Head of caudate nucleus (tissue), 42 donors: Measurements from ENCODE around the gene ZBTB44.

Experiments
- DNase-seq, 42 donors: peaks; one replicate each; pipeline versions ENCODE4 v3.0.0 to v3.0.0-alpha.2; 2020 to 2021; ENCODE audit warnings: mixed read lengths in 7 of 42
- intact Hi-C: fragments of 100-400 bp; cut with DNase I; formaldehyde crosslinking; loops from one replicate; pipeline ENCODE4 v1.15.0; 2022

ZBTB44 gene

DNA sequence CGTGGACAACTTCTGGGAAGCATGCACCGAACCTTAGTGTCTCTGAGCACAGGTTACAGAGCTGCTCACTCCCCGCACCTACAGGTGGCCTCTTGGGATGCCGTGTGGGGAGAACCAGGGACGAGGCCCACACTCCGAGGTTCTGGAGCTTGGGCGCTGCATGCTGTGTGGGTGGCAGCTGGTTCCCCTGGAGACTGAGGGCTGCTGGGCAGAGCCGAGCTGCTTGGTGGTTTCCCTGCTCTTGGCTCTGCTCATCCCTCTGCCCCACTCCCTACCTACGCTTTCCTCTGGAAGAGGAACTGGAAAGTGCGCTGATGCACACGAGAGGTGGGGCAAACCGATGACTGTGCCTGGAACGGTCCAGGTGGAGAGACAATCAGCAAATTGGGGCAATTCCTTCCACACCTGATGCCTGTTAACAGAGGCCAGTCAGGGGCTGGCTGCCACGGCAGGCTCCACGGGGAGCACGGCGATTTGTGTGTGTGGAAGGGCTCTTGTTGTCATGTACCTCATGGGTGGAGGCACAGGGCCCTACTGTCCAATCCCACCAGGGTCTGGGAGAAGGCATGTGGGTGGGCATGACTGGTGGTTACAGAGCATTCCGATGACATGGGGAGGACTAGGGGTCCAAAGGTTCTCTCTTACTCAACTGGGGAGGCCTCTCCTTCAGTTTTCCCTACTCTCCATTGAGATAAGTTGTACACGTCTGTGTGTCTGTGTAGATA lies 94.2 kb downstream of the ZBTB44 start:
- peak in 8 of 42 donors; percentile 3 to 35 (median 10) for DNase-seq
- intact Hi-C loops: no loop called here

DNA sequence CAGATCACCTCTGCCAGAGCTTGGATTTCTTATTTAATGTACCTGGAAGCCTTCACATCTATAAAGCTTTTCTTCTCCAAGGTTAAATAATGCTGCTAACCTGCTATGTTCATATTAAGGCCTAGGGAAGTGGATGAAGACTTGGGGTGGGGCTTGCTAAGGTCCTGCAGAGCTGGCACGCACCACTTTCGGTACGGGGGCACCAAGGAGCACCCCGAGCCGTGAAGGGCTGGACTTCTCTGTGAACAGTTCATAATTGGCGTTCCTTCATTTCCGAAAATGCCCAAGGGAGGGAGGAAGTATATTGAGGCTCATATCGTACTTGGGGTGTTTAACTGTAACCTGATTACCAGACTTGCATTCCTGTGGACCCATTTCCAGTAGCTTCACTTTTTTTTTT lies 95.6 kb downstream of the ZBTB44 start:
- intact Hi-C loops: loop anchor here (5.0 kb wide), 1 partner anchor 203 kb away; no protein-coding TSS in a partner anchor
- peak in 4 of 42 donors; percentile 3 to 28 (median 5) for DNase-seq

DNA sequence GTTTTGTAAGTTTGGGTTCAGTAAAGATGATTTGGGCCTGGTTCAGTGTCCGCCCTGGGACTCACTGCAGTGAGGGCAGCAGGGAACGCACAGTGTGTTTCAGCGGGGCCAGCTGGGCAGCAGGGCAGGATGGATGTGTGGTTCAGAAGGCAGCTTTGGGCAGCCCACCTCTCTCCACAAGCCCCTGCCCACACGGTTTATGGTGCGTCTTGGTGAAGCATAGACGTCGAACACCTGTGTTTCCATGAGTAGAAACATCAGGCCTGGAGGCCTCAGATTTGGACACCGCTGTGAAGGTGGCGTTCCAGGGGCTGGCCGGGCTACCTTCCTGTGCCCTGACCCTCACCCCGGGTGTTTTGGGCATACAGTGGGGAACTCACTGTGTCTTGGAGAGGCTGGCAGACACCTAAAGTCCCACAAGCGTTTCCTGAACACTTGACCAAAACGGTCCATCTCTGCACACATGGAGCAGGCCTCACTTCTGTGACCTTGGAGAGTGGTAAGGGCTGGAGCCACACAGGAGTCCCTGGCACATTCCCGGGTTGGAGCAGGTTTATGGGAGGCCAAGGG lies 96.1 kb downstream of the ZBTB44 start:
- intact Hi-C loops: loop anchor here (5.0 kb wide), 1 partner anchor 204 kb away; no protein-coding TSS in a partner anchor
- DNase-seq: peak in 10 of 42 donors; percentile 0 to 37 (median 4)

DNA sequence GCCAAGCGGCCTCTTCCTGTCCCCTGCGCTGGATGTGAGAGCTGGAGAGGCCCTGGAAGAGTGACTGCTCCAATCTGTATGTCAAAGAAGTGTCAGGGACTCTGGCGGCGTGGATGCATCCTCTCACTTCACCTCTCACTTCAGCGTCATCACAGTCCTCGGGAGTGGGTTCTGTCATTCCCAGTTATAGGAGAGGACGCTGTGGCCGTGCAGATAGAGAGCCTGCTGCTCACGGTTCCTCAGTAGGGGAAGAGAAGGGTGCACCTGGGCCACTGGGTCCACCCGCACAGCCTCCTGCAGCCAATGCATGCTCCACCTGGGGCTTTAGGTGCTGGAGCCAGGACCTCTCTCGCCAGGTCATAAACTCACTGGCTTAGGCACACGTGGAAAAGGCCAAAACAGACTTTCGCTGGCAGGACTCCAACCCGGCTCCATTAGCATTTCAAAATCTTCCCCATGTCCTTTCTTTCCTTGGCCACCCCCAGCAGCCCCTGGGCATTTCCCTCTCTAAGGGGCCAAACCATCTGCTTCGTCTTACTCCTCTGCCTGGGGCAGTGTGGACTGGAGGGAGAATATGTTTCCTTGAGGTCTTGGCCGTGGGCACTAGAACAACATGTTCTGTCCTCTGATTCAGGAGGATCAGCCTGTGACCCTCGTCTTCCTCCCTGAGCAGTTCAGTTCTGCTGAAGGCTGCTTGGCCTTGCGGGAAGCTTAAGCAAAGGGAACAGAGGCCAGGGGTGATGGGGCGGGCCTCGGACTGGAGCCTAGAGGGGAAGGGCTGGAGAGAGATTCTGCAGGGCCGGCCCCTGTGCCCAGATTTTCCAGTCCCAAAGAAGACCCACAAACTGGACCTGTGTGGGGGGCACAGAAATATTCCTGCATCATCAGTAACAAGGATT lies 97.3 kb downstream of the ZBTB44 start:
- intact Hi-C loops: loop anchor here (5.0 kb wide), 1 partner anchor 205 kb away; no protein-coding TSS in a partner anchor
- peak in 14 of 42 donors; percentile 1 to 40 (median 12) for DNase-seq

DNA sequence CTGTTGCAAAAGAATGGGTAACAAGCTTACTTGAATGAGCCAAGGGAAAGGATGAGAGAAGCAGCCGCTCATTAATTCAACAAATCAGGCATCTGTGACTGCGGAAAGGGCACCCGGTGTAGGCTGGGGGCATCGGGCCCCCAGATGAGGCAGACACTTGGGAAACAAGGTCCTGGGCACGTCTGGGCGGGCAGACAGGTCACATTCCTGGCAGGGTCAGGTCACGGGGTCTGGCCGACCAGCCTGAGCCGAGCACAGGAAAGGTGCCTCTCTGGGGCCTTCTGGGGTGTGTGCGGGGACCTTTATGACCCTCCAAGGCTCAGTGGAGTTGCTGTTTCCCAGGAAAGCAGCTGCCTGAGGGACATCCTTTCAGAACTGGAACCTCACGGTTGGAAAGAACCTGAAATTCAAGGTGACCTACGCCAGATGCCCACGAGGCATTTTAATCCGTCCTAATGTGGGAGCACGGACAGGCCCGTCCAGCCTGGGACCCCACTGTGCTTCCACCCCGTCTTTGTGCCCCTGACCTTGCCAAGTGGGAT lies 98.1 kb downstream of the ZBTB44 start:
- DNase-seq: peak in 10 of 42 donors; percentile 1 to 21 (median 6)
- intact Hi-C loops: loop anchor here (5.0 kb wide), 1 partner anchor 206 kb away; no protein-coding TSS in a partner anchor

DNA sequence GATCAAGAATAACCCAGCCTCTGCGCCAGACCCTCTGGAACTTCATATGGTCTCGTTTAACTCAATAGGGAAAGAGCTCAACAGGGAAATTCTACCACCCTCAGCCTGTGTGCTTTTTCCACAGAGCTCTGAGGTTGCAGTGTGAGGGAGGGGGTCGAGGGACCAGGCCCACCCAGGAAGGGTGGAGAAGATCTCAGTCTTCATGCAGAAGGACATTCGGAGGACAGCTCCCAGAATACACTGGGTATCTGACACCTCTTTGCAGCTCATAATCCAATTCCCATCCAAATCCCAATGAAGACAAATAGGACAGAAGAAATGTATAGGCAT lies 98.5 kb downstream of the ZBTB44 start:
- intact Hi-C loops: loop anchor here (5.0 kb wide), 1 partner anchor 206 kb away; no protein-coding TSS in a partner anchor
- DNase-seq: peak in 4 of 42 donors; percentile 0 to 24 (median 6)

DNA sequence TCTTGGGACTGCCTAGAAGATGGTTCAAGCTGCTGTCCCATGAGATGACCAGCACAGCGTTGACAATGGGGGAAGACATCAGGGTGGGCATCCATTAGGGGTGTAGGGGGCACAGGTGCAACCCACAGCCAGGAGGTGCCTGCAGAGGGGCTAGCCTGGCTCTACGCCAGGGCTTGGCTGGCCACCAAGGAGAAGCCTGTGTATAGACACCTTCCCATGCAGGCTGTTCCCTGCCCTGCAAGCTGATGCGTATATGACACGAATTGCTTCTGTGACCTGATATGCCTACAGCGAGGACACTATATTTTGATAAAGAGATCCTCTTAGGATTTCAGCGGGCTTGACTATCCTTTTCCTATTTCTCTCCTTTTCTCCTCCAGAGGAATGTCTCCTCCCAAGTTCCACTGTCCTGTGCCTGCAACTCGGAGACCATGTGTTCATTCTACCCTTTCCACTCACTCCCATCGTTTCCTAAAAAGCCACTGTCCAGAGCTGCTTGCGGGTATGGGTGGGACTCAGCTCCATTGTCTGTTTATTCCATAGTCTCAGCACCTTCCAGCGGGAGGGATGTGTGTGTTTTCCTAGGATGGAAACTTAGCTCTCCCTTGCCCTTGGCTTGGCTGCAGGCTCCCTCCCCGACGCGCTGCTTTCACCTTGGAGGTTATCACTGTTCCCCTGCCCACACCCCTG lies 99.0 kb downstream of the ZBTB44 start:
- peak in 15 of 42 donors; percentile 1 to 36 (median 12) for DNase-seq
- intact Hi-C loops: loop anchor here (5.0 kb wide), 1 partner anchor 207 kb away; no protein-coding TSS in a partner anchor

DNA sequence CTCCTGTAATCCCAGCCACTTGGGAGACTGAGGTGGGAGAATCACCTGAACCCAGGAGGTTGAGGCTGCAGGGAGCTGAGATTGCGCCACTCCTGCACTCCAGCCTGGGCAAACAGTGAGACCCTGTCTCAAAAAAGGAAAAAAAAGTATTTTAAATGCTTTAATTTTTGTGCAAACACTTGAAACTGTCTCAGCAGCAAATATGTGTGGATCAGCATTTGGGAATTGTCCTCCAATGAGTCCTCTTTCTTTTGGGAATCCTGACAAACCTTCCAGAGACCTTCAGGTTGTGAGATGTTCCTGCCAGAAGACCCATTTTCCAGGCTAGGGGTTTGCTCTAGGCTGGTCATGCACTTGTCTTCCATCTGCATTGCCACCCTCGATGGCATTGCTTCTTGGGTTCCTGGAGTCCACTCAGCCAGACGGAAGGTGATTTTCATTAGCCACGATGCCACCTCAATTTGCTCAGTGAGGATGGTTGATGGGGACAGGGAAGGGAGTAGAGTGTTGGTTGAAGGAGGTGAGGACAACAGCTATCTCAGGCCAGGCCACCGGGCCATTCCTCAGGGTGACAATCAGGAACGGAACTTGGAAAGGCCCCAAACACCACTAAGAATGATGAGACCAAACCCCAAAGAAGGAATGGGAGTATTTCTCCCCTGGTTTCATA lies 99.7 kb downstream of the ZBTB44 start:
- intact Hi-C loops: loop anchor here (5.0 kb wide), 1 partner anchor 207 kb away; no protein-coding TSS in a partner anchor
- DNase-seq: peak in 13 of 42 donors; percentile 1 to 24 (median 9)

DNA sequence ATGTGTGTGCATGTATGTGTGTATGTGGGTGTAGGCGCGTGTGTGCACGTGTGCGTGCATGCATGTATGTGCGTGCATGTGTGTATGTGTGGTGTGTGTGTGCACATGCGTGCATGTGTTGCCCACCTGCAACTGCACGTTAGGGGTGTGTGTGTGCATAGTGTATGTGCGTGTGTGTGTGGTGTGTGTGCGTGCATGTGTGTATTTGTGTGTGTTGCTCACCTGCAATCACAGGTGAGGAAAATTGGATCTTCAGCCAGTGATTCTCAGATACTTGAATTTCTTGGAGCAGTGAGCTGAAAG lies 100.8 kb downstream of the ZBTB44 start:
- peak in 10 of 42 donors; percentile 2 to 35 (median 4) for DNase-seq
- intact Hi-C loops: no loop called here

DNA sequence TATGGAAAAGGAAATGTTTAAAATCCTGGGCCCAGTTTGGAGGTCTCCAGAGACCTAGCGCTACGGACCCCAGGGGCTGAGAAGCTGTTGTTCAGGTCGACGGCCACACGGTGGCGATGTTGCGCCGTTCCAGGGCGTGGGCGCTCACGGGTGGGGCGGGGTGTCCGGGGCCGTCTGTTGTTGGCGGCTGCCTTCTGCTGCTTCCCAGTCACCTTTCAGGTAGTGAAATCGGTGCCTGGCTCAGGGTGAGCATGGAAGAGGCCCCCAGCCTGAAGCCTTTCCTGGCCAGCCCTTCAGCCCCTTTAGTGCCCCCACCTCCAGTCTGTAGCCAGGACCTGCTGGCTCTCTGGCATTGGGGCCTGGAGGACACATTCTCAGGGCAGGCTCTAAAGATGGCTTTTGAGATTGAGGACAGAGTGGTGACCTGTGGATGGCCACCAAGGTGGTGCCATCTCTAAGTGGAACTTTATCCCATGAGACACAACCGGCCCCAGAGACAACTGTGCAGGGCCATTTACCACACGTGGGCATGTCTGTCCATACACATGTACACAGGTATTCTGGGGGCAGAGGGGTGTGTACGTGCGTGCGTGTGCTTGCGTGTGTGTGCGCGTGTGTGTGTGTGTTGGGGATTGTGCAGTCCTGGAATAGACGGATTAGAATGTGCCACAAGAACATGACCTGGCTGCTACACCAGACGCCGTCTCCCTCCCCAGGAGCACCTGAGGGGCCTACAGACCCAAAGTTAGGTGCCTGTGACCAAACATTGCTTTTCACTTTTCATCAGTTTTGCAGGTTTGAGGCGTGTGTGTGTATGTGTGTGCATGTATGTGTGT lies 101.4 kb downstream of the ZBTB44 start:
- peak; percentile 40 to 90 (median 76) for DNase-seq

DNA sequence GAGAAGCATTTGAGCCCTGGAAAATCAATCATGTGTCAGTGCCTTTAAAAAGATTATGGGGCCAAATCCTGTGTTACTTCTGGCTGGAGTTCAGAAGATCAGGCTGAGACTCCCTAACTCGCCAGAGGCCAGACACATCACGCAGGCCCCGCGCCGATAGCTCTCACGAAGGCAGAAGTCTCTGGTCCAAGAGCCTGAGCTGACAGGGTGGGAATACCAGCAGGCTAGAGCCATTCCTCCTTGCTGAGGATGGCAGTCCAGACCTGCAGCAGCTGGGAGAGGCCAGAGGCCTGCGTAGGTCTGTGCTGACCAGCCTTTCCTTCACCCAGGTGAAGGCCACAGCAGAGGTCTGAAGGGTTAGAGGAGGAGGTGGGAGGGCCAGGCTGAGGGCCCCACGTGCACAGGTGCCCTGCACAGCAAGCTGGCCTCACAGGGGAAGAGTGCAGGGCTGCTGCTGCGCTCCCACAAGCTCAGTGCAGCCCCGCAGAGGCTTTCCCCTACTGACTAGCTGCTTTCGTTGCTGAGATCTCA lies 102.2 kb downstream of the ZBTB44 start:
- DNase-seq: peak in 25 of 42 donors; percentile 1 to 39 (median 11)
- intact Hi-C loops: no loop called here

More for the DNA sequence above, 101.4 kb downstream of the ZBTB44 start:
- intact Hi-C loops: no loop called here

DNA sequence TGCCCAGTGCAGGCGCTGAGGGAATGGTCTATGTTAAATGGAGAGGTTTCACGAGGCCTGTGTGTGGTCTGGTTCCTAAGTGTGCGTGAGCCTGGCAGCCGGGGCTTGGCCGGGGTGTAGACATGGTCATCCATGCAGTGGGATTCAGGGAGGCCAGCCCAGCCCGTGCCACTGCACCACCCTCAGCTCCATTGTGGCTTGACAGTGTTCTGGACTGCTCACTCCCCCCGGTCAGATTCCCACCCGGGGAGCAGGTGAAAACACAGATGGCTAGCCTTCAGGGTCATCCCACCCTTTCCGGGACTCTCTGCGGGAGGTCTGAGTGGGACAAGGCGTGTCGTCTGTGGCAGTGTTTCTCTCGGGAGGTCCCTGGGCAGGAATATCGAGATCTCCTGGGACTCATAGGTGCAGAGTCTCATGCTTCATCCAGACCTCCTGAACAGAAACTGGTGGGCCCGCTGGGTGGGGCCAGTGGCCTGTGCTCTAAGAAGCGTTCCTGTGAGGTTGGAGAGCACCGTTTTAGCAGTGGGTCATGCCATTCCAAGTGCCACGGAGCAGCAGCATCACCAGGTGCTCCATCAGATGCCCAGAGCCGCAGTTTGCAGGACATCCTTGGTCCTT lies 102.8 kb downstream of the ZBTB44 start:
- intact Hi-C loops: no loop called here
- DNase-seq: peak in 25 of 42 donors; percentile 1 to 35 (median 8)

DNA sequence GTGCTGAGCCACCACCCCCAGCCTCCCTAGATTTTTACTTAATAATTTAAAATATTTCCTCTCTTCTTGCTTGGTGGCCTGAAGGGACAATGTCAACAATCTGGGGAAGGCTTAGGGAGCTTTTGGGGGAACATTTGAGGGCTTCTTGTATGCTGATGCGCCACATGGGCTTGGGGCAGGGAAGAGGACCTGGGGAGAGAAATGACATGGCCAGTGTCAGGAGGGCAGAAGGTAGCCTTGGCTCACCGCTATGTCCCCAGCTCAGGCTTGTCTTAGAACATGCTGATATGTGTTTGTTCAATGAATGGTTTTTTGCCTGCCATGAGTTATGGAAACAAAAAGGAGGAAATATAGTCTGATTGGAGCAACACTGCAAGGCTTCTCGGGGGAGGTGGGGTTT lies 103.6 kb downstream of the ZBTB44 start:
- intact Hi-C loops: no loop called here
- DNase-seq: peak in 12 of 42 donors; percentile 1 to 22 (median 3)

DNA sequence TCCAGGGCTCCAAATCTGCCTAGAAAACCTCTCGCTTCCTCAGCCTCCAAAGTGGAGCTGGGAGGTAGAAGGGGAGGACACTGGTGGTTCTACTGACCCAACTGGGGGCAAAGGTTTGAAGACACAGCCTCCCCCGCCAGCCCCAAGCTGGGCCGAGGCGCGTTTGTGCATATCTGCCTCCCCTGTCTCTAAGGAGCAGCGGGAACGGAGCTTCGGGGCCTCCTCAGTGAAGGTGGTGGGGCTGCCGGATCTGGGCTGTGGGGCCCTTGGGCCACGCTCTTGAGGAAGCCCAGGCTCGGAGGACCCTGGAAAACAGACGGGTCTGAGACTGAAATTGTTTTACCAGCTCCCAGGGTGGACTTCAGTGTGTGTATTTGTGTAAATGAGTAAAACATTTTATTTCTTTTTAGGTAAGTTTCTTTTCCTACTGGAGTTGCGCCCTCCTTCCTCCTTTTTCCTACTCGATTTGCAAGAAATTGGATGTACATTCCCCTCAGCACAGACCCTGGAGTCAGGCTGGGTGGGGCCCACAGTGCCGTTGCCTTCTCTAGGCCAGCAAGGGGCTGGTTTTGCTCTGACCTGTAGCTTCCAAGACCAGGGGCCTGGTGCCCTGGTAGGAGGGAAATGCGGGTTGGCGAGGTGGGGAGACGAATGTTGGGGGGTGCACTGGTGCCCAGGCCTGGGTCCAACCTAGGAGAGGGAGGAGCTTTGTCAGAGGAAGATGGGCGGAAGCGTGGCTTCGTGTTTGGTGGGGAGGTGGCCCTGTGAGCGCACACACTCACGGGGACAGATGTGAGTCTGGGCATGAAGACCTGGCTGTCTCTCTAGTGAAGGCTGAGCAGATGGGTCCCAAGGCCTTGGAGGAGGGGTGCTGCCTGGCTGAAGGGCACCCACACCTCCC lies 104.5 kb downstream of the ZBTB44 start:
- intact Hi-C loops: no loop called here
- peak in 21 of 42 donors; percentile 1 to 33 (median 7) for DNase-seq
